Mesothelial cell of epicardium (in vitro differentiated cells): ENCODE measurements around the gene ATP6V1G2. TPM values are rescaled to one million over a fixed set of nuclear protein-coding genes. Genes with fewer than 3 reads are reported as not detected.

Source experiments
- DNase-seq, 2 experiments: peaks; one replicate each; pipeline ENCODE4 v3.0.0; 2021; ENCODE audit warnings: low spot score in 2 of 2; ENCODE audit not compliant: unreplicated experiment in 2 of 2
- H3K27ac Mint-ChIP-seq: 2 replicates; pipeline ENCODE4 v1.8.0; 2021; ENCODE audit warnings: mixed read lengths
- H3K27me3 Mint-ChIP-seq: 2 replicates; pipeline ENCODE4 v1.8.0; 2021; ENCODE audit warnings: low read depth, mixed read lengths
- H3K36me3 Mint-ChIP-seq: 2 replicates; pipeline ENCODE4 v1.8.0; 2021; ENCODE audit warnings: mixed read lengths
- H3K4me1 Mint-ChIP-seq: 2 replicates; pipeline ENCODE4 v1.8.0; 2021; ENCODE audit warnings: mixed read lengths
- H3K4me3 Mint-ChIP-seq: 2 replicates; pipeline ENCODE4 v1.8.0; 2021; ENCODE audit warnings: mild to moderate bottlenecking, moderate library complexity, mixed read lengths
- H3K9me3 Mint-ChIP-seq: 2 replicates; pipeline ENCODE4 v1.8.0; 2021; ENCODE audit warnings: mixed read lengths
- total RNA-seq: library from RNA; stranded (reverse); gene quantifications from 3 replicates; pipeline ENCODE4 v1.2.1, GENCODE V29; 2021
- TF ChIP-seq, protein P1 (sequence below): fragments of 200-600 bp; sonication (generic); IDR thresholded peaks from one replicate; pipeline ENCODE4 v1.5.0; 2021; ENCODE audit warnings: antibody characterized with exemption; ENCODE audit not compliant: unreplicated experiment

Gene ATP6V1G2
- total RNA-seq, 1 donor from 2014 or later, result 2.5 TPM

DNA sequence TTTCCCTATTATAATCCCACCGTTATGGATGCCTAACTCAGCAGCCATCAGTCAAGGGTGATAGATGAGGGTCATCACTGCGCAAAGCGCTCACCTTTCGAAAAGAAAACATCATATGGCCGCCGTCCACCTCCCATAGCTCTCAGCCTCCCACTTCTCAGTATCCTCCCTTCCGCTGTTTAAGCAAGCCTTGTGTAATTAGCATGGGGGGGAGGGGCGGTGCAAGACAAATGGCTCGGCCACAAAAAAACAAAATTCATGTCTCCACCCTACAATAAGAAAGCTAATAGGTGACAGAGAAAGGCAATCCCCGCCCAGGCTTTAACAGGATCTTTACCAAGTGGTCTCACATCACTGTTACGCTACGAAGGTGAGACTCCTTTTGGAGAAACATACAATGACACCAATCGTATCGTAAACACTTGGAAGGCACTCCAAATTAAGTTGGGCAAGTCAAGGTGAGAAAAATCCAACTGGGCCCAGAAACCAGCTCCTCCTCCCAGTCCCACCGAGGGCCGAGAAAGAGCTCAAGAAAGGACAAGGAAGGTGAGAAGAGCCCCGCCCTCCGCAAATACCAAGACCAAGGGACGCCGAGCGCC lies 5.2 kb downstream of the ATP6V1G2 start:
- Mint-ChIP-seq H3K4me3 (peak overlapping the region; percentile 99), H3K36me3 (peaks cover 31% of the 10 kb centered on the region), H3K9me3 (no peaks in the 10 kb centered on the region), H3K27ac (peak overlapping the region; percentile 100), H3K27me3 (no peaks in the 10 kb centered on the region), H3K4me1 (peaks cover 45% of the 10 kb centered on the region)
- DNase-seq, result peak in 1 of 2 experiments; percentile 50
- TF ChIP-seq, protein P1, sequence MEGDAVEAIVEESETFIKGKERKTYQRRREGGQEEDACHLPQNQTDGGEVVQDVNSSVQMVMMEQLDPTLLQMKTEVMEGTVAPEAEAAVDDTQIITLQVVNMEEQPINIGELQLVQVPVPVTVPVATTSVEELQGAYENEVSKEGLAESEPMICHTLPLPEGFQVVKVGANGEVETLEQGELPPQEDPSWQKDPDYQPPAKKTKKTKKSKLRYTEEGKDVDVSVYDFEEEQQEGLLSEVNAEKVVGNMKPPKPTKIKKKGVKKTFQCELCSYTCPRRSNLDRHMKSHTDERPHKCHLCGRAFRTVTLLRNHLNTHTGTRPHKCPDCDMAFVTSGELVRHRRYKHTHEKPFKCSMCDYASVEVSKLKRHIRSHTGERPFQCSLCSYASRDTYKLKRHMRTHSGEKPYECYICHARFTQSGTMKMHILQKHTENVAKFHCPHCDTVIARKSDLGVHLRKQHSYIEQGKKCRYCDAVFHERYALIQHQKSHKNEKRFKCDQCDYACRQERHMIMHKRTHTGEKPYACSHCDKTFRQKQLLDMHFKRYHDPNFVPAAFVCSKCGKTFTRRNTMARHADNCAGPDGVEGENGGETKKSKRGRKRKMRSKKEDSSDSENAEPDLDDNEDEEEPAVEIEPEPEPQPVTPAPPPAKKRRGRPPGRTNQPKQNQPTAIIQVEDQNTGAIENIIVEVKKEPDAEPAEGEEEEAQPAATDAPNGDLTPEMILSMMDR, result no peak

DNA sequence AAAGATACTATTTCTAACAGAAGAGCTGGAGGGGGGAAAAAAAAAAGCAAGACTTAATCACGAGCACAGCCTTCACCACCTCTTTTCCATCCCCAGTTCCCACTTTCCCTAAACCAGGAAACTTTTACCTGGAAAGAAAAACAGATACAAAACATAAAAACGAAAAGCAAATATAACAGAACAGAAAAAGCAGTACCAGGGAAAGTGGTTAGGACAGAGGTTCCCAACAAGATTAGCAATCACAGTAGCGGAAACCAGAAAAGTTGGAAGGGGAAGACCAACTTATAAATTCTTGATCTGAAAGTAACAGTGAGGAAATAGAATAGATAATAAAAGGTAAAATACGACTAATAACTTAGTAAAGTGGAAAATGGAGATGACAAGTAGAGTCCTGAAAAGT lies 5.8 kb downstream of the ATP6V1G2 start:
- no peak for DNase-seq
- H3K27me3 Mint-ChIP-seq, result no peaks in the 10 kb centered on the region
- TF ChIP-seq, protein P1, result no peak
- no peaks in the 10 kb centered on the region for H3K9me3 Mint-ChIP-seq
- peak overlapping the region; percentile 99 for H3K4me3 Mint-ChIP-seq
- peak overlapping the region; percentile 93 for H3K27ac Mint-ChIP-seq
- H3K4me1 Mint-ChIP-seq, result peaks cover 41% of the 10 kb centered on the region
- peaks cover 36% of the 10 kb centered on the region for H3K36me3 Mint-ChIP-seq

- no peaks in the 10 kb centered on the region for H3K9me3 Mint-ChIP-seq
- H3K4me1 Mint-ChIP-seq, result peaks cover 41% of the 10 kb centered on the region
- peak overlapping the region; percentile 64 for H3K27ac Mint-ChIP-seq
- peak overlapping the region; percentile 99 for H3K4me3 Mint-ChIP-seq
- H3K36me3 Mint-ChIP-seq, result peaks cover 46% of the 10 kb centered on the region
- no peaks in the 10 kb centered on the region for H3K27me3 Mint-ChIP-seq
- DNase-seq, result no peak
- TF ChIP-seq, protein P1, result no peak
Measured at GRCh38 chr6:31538805-31539400, 7.5 kb downstream of the ATP6V1G2 start.

DNA sequence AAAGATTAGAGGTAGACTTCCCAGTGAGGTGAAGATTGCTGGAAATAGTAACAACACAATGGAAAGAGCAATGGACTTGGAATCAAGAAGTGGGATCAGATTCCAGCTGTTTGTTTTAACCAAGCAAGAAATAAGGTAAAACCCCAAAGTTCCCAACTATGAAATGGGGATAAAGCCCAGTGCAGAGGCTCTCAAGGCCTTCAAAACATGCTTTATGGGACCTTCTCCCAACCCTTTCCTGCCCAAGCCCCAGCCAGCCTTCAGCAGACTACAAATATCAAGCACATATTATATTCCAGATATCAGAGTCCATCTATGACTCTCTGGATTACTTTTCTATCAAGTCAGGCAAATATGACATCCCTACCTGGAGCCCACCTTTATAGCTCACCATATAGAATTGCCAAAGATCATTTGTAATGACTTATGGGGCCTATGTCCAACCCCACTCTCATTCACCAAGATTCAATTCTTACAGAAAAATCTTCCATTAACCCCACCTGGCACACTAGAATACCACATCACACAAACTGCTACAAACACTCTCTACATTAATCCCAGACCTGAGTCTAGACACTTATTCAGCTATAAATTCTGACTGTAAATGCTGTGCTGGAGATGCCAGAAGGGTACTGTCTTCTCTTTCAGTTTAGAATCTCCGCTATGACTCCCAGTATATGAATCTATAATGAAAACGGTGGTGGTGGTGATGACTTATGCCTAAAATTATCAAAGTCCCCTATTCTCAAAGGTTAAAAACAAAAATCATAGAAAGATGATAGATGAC lies 10.7 kb downstream of the ATP6V1G2 start:
- TF ChIP-seq, protein P1, result no peak
- no peak overlapping the region for H3K27ac Mint-ChIP-seq
- H3K27me3 Mint-ChIP-seq, result no peaks in the 10 kb centered on the region
- peaks cover 27% of the 10 kb centered on the region for H3K4me1 Mint-ChIP-seq
- H3K9me3 Mint-ChIP-seq, result no peaks in the 10 kb centered on the region
- DNase-seq, result no peak
- no peak overlapping the region for H3K4me3 Mint-ChIP-seq
- peaks cover 64% of the 10 kb centered on the region for H3K36me3 Mint-ChIP-seq

DNA sequence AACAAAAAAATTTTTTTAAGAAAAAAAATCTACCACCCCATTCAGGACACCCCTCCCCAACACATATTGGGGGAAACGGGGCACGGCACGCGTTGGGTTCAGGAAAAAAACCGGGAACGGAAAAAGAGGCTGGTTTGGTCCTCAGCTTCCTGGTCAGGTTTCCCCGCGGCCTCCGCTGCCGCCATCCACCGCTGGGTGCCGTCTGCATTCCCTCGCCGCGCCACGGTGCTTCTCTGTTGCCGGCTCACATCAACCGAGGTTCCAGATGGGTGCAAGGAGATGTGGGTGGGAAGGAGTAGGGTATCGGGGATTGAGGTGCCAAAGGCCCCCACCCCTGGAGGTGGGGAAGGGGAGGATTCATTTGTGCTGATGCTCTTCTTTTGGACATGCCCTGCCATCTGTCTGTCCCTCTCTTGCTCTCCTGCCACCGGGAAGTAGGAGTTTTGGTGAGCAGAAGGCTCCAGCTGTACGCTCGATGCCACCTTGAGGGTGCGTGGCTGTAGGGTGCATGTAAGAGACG lies 11.8 kb downstream of the ATP6V1G2 start:
- no peak overlapping the region for H3K4me3 Mint-ChIP-seq
- no peaks in the 10 kb centered on the region for H3K27me3 Mint-ChIP-seq
- no peak overlapping the region for H3K27ac Mint-ChIP-seq
- peaks cover 63% of the 10 kb centered on the region for H3K36me3 Mint-ChIP-seq
- peaks cover 17% of the 10 kb centered on the region for H3K4me1 Mint-ChIP-seq
- TF ChIP-seq, protein P1, result no peak
- no peaks in the 10 kb centered on the region for H3K9me3 Mint-ChIP-seq
- DNase-seq, result no peak
